Ishikawa (cell line): ENCODE data around the gene GTPBP2.

Experiments used
- CREB1 ChIP-seq: IDR thresholded peaks from 2 replicates; pipeline ENCODE4 v1.6.1; 2012; ENCODE audit warnings: low read depth
- EP300 ChIP-seq: IDR thresholded peaks from 2 replicates; pipeline ENCODE4 v1.6.1; 2012; ENCODE audit warnings: borderline replicate concordance
- FOXM1 ChIP-seq: IDR thresholded peaks from 2 replicates; pipeline ENCODE4 v1.6.1; 2012; ENCODE audit warnings: low read depth, borderline replicate concordance
- RAD21 ChIP-seq: IDR thresholded peaks from 2 replicates; pipeline ENCODE4 v1.6.1; 2012; ENCODE audit warnings: low read depth
- REST ChIP-seq: IDR thresholded peaks from 2 replicates; pipeline ENCODE4 v1.6.1; 2012; ENCODE audit warnings: low read depth, mild to moderate bottlenecking
- TAF1 ChIP-seq: IDR thresholded peaks from 2 replicates; pipeline ENCODE4 v1.6.1; 2012; ENCODE audit warnings: low read depth, mild to moderate bottlenecking
- TCF12 ChIP-seq: IDR thresholded peaks from 2 replicates; pipeline ENCODE4 v1.6.1; 2012; ENCODE audit warnings: low read depth
- TEAD4 ChIP-seq: IDR thresholded peaks from 2 replicates; pipeline ENCODE4 v1.6.1; 2012
- USF1 ChIP-seq: IDR thresholded peaks from 2 replicates; pipeline ENCODE4 v1.6.1; 2012
- YY1 ChIP-seq: IDR thresholded peaks from 2 replicates; pipeline ENCODE4 v1.6.1; 2012; ENCODE audit warnings: low read depth
- TF ChIP-seq, protein P1 (sequence below): IDR thresholded peaks from 2 replicates; pipeline ENCODE4 v1.6.1; 2012

DNA sequence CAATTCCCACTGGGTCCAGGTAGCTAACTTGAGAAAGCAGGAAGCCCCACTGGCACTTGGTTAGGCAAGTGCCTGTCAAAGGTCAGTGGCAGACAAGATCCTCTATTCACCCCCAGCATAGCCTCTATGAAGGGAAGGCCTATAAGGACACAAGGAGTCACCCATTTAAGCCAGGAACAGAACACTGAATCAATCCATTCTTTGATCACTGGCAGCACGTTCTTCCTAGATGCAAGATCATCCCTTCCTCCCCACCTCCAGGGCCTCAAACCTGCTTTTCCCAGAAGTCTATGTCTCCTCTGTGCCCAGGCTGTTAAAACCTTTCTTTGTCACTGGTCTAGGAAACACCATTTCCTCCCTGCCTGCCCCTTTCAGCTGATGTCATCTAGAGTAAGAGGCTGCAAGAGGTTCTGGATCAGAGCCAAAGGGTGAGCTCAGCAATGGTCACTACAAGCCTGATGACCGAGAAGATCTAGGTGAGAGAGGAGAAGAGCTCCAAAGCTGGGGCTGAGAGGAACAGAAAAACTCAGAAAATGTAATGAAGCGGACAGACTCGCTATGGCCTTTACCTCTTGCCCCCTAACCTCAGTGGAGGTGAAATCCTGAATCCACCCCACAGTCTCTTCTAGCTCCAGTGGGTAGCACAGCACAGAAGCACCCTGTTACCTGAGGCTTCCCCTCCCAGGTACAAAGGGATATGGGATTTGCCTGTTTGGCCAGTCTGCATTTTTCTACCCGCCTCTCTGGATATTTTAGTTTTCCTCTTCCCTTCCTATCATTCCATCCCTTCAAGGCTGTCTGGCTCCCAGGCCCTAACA is 1.8 kb downstream of the GTPBP2 start:
- no peak for TF ChIP-seq USF1
- no peak for TF ChIP-seq REST
- no peak for TF ChIP-seq EP300
- TF ChIP-seq, protein P1, sequence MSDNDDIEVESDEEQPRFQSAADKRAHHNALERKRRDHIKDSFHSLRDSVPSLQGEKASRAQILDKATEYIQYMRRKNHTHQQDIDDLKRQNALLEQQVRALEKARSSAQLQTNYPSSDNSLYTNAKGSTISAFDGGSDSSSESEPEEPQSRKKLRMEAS: no peak
- no peak for TF ChIP-seq YY1
- TF ChIP-seq FOXM1: no peak
- no peak for TF ChIP-seq TEAD4
- no peak for TF ChIP-seq TAF1
- TF ChIP-seq CREB1: no peak
- TF ChIP-seq RAD21: no peak
- TF ChIP-seq TCF12: no peak
